ENCODE measurements around the gene SELENON. TPM values are rescaled to one million over a fixed set of nuclear protein-coding genes. Genes with fewer than 3 reads are reported as not detected.

The SELENON gene
- total RNA-seq, 2 experiments from 2014 or later, result 9.9 to 28.3 TPM

DNA sequence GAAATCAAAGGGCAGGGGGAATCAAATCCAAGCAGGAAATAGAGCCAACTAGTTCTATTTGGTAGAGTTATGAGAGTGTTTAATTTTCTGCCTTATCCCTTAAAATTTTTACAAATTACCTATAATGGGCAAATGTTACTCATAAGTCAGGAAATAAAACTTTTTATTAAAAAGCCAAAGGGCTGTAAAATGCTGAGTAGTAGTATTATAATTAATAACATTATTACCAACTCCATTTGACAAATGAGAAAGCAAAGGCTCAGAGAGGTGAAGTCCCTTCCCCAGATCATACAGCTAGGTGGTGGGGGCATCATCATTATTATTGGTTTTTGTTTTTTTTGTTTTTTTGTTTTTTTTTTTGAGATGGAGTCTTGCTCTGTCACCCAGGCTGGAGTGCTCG, 3.4 kb downstream of the SELENON start:
- BruUV-seq (replicated peaks), result no TSS peak
- ChIA-PET POLR2A (interaction anchor here (0.6 to 1.3 kb wide), 5 partner anchors 11 to 77 kb away, joined by 3 to 4 read pairs (median 3); no protein-coding TSS in a partner anchor), CTCF (ENCODE audit: unreplicated experiment) (no interaction called here)
- Histone ChIP-seq H3K9me3 (ENCODE audit: low read length) (no peaks in the 10 kb centered on the region), H3K27ac (ENCODE audit: low read depth, low read length, poor library complexity, severe bottlenecking) (no peak overlapping the region), H3K9me2 (ENCODE audit: insufficient read depth, low read length) (no peaks in the 10 kb centered on the region), H3K36me3 (ENCODE audit: insufficient read depth, low read length) (no peaks in the 10 kb centered on the region), H3K79me2 (ENCODE audit: insufficient read depth, low read depth, low read length) (no peaks in the 10 kb centered on the region), H3K4me2 (ENCODE audit: low read length) (peak overlapping the region; percentile 56), H2AFZ (ENCODE audit: low read length) (no peak overlapping the region), H4K20me1 (ENCODE audit: insufficient read depth, low read length) (no peaks in the 10 kb centered on the region), H3K4me3 (ENCODE audit: low read depth, low read length, poor library complexity, severe bottlenecking) (no peak overlapping the region), H3K4me1 (ENCODE audit: insufficient read depth, low read length, poor library complexity, severe bottlenecking) (peaks cover 29% of the 10 kb centered on the region)
- intact Hi-C loops (cut with micrococcal nuclease; ENCODE audit: unreplicated experiment), result no loop called here
- no peak for DNase-seq (ENCODE audit: low spot score)
- TF ChIP-seq, protein P1, sequence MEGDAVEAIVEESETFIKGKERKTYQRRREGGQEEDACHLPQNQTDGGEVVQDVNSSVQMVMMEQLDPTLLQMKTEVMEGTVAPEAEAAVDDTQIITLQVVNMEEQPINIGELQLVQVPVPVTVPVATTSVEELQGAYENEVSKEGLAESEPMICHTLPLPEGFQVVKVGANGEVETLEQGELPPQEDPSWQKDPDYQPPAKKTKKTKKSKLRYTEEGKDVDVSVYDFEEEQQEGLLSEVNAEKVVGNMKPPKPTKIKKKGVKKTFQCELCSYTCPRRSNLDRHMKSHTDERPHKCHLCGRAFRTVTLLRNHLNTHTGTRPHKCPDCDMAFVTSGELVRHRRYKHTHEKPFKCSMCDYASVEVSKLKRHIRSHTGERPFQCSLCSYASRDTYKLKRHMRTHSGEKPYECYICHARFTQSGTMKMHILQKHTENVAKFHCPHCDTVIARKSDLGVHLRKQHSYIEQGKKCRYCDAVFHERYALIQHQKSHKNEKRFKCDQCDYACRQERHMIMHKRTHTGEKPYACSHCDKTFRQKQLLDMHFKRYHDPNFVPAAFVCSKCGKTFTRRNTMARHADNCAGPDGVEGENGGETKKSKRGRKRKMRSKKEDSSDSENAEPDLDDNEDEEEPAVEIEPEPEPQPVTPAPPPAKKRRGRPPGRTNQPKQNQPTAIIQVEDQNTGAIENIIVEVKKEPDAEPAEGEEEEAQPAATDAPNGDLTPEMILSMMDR (conservative IDR thresholded peaks at IDR 0.05; ENCODE audit: low read length), result no peak
- TF ChIP-seq EZH2phosphoT487 (IDR thresholded peaks at IDR 0.05; ENCODE audit: borderline replicate concordance, low read depth, low read length), result no peak

DNA sequence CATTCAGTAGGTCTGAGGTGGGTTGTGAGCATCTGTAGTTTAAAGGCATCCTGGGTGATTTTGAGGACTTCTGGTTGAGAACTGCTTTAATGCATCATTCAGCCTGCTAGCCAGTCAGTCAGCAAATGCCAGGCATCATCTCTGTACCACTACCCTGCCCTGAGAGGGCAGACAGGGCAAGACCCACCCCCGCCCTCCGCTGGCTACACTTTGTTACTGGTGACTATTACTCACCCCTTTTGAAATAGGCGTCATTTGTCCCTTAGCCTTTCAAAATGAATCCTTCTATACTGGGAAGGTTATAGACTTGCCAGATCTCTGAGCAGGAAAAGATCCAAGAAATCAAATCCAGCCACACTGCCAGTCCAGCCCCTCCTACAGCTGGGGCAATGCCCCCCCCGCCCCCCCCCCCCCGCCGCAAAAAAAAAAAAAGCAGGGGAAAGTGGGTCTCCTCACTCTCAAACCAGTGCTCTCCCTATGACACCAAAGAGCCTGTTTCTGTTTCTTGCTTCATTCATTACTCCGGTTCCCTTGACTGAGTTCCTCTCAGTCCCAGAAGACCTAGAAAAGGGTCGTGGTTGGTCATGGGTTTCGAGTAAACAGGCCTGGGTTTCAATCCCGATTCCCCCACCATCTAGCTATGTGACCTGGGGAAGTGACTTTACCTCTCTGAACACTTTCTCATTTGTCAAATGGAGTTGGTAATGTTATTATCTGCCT, 4.4 kb downstream of the SELENON start:
- no peak for DNase-seq (ENCODE audit: low spot score)

More for the DNA sequence above, 4.4 kb downstream of the SELENON start:
- H3K9me2 ChIP-seq (ENCODE audit: insufficient read depth, low read length), result no peaks in the 10 kb centered on the region
- no TSS peak for BruUV-seq (replicated peaks)
- peaks cover 28% of the 10 kb centered on the region for H3K4me1 ChIP-seq (ENCODE audit: insufficient read depth, low read length, poor library complexity, severe bottlenecking)
- CTCF ChIA-PET (ENCODE audit: unreplicated experiment), result no interaction called here
- no peak overlapping the region for H3K27ac ChIP-seq (ENCODE audit: low read depth, low read length, poor library complexity, severe bottlenecking)
- H4K20me1 ChIP-seq (ENCODE audit: insufficient read depth, low read length), result no peaks in the 10 kb centered on the region
- H3K9me3 ChIP-seq (ENCODE audit: low read length), result no peaks in the 10 kb centered on the region
- no peak overlapping the region for H2AFZ ChIP-seq (ENCODE audit: low read length)
- intact Hi-C loops (cut with micrococcal nuclease; ENCODE audit: unreplicated experiment), result no loop called here
- POLR2A ChIA-PET, result interaction anchor here (0.6 to 0.7 kb wide), 2 partner anchors 78 to 165 kb away, joined by 3 to 4 read pairs; no protein-coding TSS in a partner anchor
- H3K4me2 ChIP-seq (ENCODE audit: low read length), result no peak overlapping the region
- no peak for TF ChIP-seq EZH2phosphoT487 (IDR thresholded peaks at IDR 0.05; ENCODE audit: borderline replicate concordance, low read depth, low read length)
- TF ChIP-seq, protein P1 (conservative IDR thresholded peaks at IDR 0.05; ENCODE audit: low read length), result 0 out of 2 replicates have a peak, but pooled peaks have one; percentile 17
- H3K4me3 ChIP-seq (ENCODE audit: low read depth, low read length, poor library complexity, severe bottlenecking), result no peak overlapping the region
- no peaks in the 10 kb centered on the region for H3K79me2 ChIP-seq (ENCODE audit: insufficient read depth, low read depth, low read length)
- H3K36me3 ChIP-seq (ENCODE audit: insufficient read depth, low read length), result no peaks in the 10 kb centered on the region
